Stomach (tissue), 9 donors: ENCODE measurements around the gene NLRP4. TPM values are rescaled to one million over a fixed set of nuclear protein-coding genes. Genes with fewer than 3 reads are reported as not detected.

Source experiments
- DNase-seq, 2 donors: peaks; one replicate each; pipeline versions ENCODE4 v3.0.0 to v3.0.0-alpha.2; 2013 to 2019
- H3K27ac ChIP-seq, 5 donors: fragments of 200-600 bp in 4 of 5; sonication (generic) in 4 of 5; one replicate each; pipeline ENCODE4 v1.5.1; 2013 to 2019; ENCODE audit warnings: mild to moderate bottlenecking in 1 of 5, moderate library complexity in 1 of 5
- H3K27me3 ChIP-seq, 3 donors: fragments of 200-600 bp; sonication (generic); one replicate each; pipeline ENCODE4 v1.5.1; 2017 to 2019; ENCODE audit warnings: mixed run types in 1 of 3
- H3K36me3 ChIP-seq, 4 donors: fragments of 200-600 bp; sonication (generic); 1 replicate in 3 of 4; 2 replicates in 1 of 4; pipeline ENCODE4 v1.5.1; 2016 to 2019
- H3K4me1 ChIP-seq, 4 donors: fragments of 200-600 bp; sonication (generic); one replicate each; pipeline ENCODE4 v1.5.1; 2016 to 2019
- H3K4me3 ChIP-seq, 4 donors: fragments of 200-600 bp; sonication (generic) in 3 of 4; one replicate each; pipeline ENCODE4 v1.5.1; 2016 to 2019; ENCODE audit warnings: mild to moderate bottlenecking in 1 of 4
- H3K9me3 ChIP-seq, 4 donors: fragments of 200-600 bp; sonication (generic); one replicate each; pipeline ENCODE4 v1.5.1; 2016 to 2019
- EP300 ChIP-seq: sonication (generic); formaldehyde crosslinking; IDR thresholded peaks from one replicate; pipeline ENCODE4 v1.6.1; 2017; ENCODE audit warnings: antibody characterized with exemption
- POLR2A ChIP-seq, 4 donors: fragments of 450-650 bp; IDR thresholded peaks; one replicate each; pipeline ENCODE4 v1.6.1; 2016; ENCODE audit warnings: antibody characterized with exemption in 4 of 4, control low read depth in 2 of 4, mild to moderate bottlenecking in 1 of 4, moderate library complexity in 1 of 4
- POLR2AphosphoS5 ChIP-seq, 3 donors: sonication (generic); formaldehyde crosslinking; IDR thresholded peaks; one replicate each; pipeline ENCODE4 v1.6.1; 2016; ENCODE audit warnings: antibody characterized with exemption in 3 of 3
- WGBS, 5 donors: extraction: QIAGEN DNeasy Blood & Tissue Kit in 3 of 5; methylation state at CpG; one replicate each; pipeline versions ENCODE4 v1.1.5 to v1.1.7; 2013 to 2018; 5-methylcytosine and 5-hydroxymethylcytosine counted together
- intact Hi-C: fragments of 100-400 bp; cut with DNase I; formaldehyde crosslinking; loops from one replicate; pipeline ENCODE4 v1.15.1; 2023; ENCODE audit warnings: low total_unique reads
- polyA plus RNA-seq, 3 donors: library from polyadenylated mRNA; stranded (reverse); fragments of 200-250 nt; gene quantifications; one replicate each; pipeline ENCODE4 v1.2.3, GENCODE V29; 2013
- total RNA-seq, 5 donors: library from RNA; depleted of rRNA; stranded (reverse); fragments of >200 nt; gene quantifications; one replicate each; pipeline versions ENCODE4 v1.1.0 to v1.2.3, GENCODE V29; 2014 to 2016
- TF ChIP-seq, protein P1 (sequence below), 7 experiments: fragments of 450-650 bp in 4 of 7; fragments of 200-600 bp in 3 of 7; sonication (generic) in 3 of 7; IDR thresholded peaks; one replicate each; pipeline ENCODE4 v1.5.1; 2016 to 2019; ENCODE audit warnings: antibody characterized with exemption in 7 of 7, control low read depth in 2 of 7, mild to moderate bottlenecking in 1 of 7
- donor health status: healthy with polysubstance abuse.
- donor health status: Bipolar disorder and iron deficiency.
- donor health status: healthy.

NLRP4 gene
- total and polyA plus RNA-seq, 8 donors: 0.23 TPM; not detected in 7

DNA sequence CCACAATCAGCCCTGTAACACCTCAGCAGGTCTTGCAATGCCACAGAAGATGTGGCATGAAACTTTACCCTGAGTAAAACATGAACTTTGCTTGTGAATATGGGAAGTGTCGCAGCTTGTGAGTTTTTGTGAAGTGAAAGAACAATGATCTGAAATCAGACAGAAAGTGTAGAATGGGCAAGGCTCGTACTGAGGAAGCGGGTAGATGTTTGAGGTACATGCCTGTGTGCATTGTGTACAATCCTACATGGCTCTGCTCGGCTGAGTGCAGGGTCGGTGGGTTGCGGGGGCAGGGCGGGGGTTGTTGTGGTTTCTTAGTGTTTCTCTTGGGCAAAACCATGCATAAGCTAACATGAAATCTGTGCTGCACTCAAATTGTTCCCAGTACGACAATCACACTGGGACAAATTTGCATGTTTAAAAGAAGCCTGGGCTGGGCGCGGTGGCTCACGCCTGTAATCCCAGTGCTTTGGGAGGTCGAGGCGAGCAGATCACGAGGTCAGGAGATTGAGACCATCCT, 94.7 kb downstream of the NLRP4 start:
- Histone ChIP-seq H3K4me1 (no peaks in the 10 kb centered on the region), H3K4me3 (no peak overlapping the region), H3K27ac (no peak overlapping the region), H3K9me3 (peaks cover 0 to 15% (median 3%) of the 10 kb centered on the region in 4 donors), H3K27me3 (no peaks in the 10 kb centered on the region), H3K36me3 (no peaks in the 10 kb centered on the region)
- 59 to 85% (median 78%) methylated on average over 14 of the region's 14 CpGs for WGBS, 5 donors
- intact Hi-C loops: no loop called here
- no peak for DNase-seq
- no peak for TF ChIP-seq POLR2AphosphoS5 (IDR thresholded peaks at IDR 0.05)
- TF ChIP-seq POLR2A (IDR thresholded peaks at IDR 0.05): no peak
- TF ChIP-seq, protein P1, sequence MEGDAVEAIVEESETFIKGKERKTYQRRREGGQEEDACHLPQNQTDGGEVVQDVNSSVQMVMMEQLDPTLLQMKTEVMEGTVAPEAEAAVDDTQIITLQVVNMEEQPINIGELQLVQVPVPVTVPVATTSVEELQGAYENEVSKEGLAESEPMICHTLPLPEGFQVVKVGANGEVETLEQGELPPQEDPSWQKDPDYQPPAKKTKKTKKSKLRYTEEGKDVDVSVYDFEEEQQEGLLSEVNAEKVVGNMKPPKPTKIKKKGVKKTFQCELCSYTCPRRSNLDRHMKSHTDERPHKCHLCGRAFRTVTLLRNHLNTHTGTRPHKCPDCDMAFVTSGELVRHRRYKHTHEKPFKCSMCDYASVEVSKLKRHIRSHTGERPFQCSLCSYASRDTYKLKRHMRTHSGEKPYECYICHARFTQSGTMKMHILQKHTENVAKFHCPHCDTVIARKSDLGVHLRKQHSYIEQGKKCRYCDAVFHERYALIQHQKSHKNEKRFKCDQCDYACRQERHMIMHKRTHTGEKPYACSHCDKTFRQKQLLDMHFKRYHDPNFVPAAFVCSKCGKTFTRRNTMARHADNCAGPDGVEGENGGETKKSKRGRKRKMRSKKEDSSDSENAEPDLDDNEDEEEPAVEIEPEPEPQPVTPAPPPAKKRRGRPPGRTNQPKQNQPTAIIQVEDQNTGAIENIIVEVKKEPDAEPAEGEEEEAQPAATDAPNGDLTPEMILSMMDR (IDR thresholded peaks at IDR 0.05): no peak
- no peak for TF ChIP-seq EP300

Other genes with a start within 250 kb of the NLRP4 start
- 10 to 100 TPM in 1 of 5 donors, 1 to 10 TPM in 3, not detected in 1; 4.0 to 16.8 (median 6.7) TPM for gene FIZ1, start 237.0 kb upstream of the NLRP4 start, total RNA-seq
- gene FIZ1, start 237.0 kb upstream of the NLRP4 start, polyA plus RNA-seq: 10 to 100 TPM in 1 of 3 donors, 1 to 10 TPM in 2; 8.7 to 10.8 (median 9.4) TPM
- 10 to 100 TPM in 3 of 5 donors, 1 to 10 TPM in 2; 2.9 to 54.3 (median 17.4) TPM for gene ZNF524, start 236.3 kb upstream of the NLRP4 start, total RNA-seq
- 10 to 100 TPM; 61.3 to 70.7 (median 68.9) TPM for gene ZNF524, start 236.3 kb upstream of the NLRP4 start, polyA plus RNA-seq
- 10 to 100 TPM in 3 of 5 donors, 1 to 10 TPM in 2; 1.3 to 60.5 (median 11.6) TPM for gene ZNF865, start 230.9 kb upstream of the NLRP4 start, total RNA-seq
- gene ZNF865, start 230.9 kb upstream of the NLRP4 start, polyA plus RNA-seq: 1 to 10 TPM; 5.3 to 6.3 (median 6.1) TPM
- gene ZNF784, start 212.0 kb upstream of the NLRP4 start, total RNA-seq: 10 to 100 TPM in 1 of 5 donors, 1 to 10 TPM in 3, not detected in 1; 1.8 to 15.1 (median 4.6) TPM
- 1 to 10 TPM; 4.2 to 6.0 (median 5.9) TPM for gene ZNF784, start 212.0 kb upstream of the NLRP4 start, polyA plus RNA-seq
- 10 to 100 TPM in 4 of 5 donors, not detected in 1; 10.6 to 55.0 (median 16.6) TPM for gene ZNF580, start 195.5 kb upstream of the NLRP4 start, total RNA-seq
- 10 to 100 TPM; 18.6 to 26.9 (median 21.5) TPM for gene ZNF580, start 195.5 kb upstream of the NLRP4 start, polyA plus RNA-seq
- gene ZNF581, start 192.9 kb upstream of the NLRP4 start, total RNA-seq: 10 to 100 TPM in 1 of 5 donors, 1 to 10 TPM in 4; 2.2 to 14.5 (median 5.3) TPM
- gene ZNF581, start 192.9 kb upstream of the NLRP4 start, polyA plus RNA-seq: 10 to 100 TPM; 14.9 to 27.8 (median 21.2) TPM
- gene CCDC106, start 188.3 kb upstream of the NLRP4 start, total RNA-seq: 10 to 100 TPM in 3 of 5 donors, 1 to 10 TPM in 2; 3.5 to 25.5 (median 13.4) TPM
- gene CCDC106, start 188.3 kb upstream of the NLRP4 start, polyA plus RNA-seq: 10 to 100 TPM; 12.0 to 19.4 (median 14.1) TPM
- 100 to 1,000 TPM in 4 of 5 donors, 10 to 100 TPM in 1; 70.5 to 463 (median 183) TPM for gene U2AF2, start 181.5 kb upstream of the NLRP4 start, total RNA-seq
- gene U2AF2, start 181.5 kb upstream of the NLRP4 start, polyA plus RNA-seq: 10 to 100 TPM; 53.2 to 91.4 (median 62.2) TPM
- gene EPN1, start 161.3 kb upstream of the NLRP4 start, total RNA-seq: 100 to 1,000 TPM in 3 of 5 donors, 10 to 100 TPM in 2; 17.8 to 363 (median 184) TPM
- gene EPN1, start 161.3 kb upstream of the NLRP4 start, polyA plus RNA-seq: 100 to 1,000 TPM in 2 of 3 donors, 10 to 100 TPM in 1; 74.6 to 213 (median 183) TPM
- gene NLRP9, start 98.1 kb upstream of the NLRP4 start, total RNA-seq: not detected
- not detected for gene NLRP9, start 98.1 kb upstream of the NLRP4 start, polyA plus RNA-seq
- 1 to 10 TPM in 1 of 5 donors, not detected in 4; 1.7 TPM for gene RFPL4A, start 77.4 kb upstream of the NLRP4 start, total RNA-seq
- gene RFPL4A, start 77.4 kb upstream of the NLRP4 start, polyA plus RNA-seq: not detected
- not detected for gene RFPL4AL1, start 67.4 kb upstream of the NLRP4 start, total RNA-seq
- gene RFPL4AL1, start 67.4 kb upstream of the NLRP4 start, polyA plus RNA-seq: not detected
- gene NLRP11, start 4.5 kb upstream of the NLRP4 start, total RNA-seq: not detected
- under 1 TPM in 2 of 3 donors, not detected in 1; 0.03 to 0.12 TPM for gene NLRP11, start 4.5 kb upstream of the NLRP4 start, polyA plus RNA-seq
- gene NLRP13, start 95.8 kb downstream of the NLRP4 start, total RNA-seq: not detected
- gene NLRP13, start 95.8 kb downstream of the NLRP4 start, polyA plus RNA-seq: not detected
- not detected for gene NLRP8, start 111.3 kb downstream of the NLRP4 start, total RNA-seq
- not detected for gene NLRP8, start 111.3 kb downstream of the NLRP4 start, polyA plus RNA-seq
- gene NLRP5, start 150.2 kb downstream of the NLRP4 start, total RNA-seq: not detected
- gene NLRP5, start 150.2 kb downstream of the NLRP4 start, polyA plus RNA-seq: not detected